SW 1271 (cell line): ENCODE measurements around the gene OCA2.

Source experiments
- DNase-seq, 2 experiments: peaks; one replicate each; lab custom pipeline; 2025; lab: John Stamatoyannopoulos, UW

The OCA2 gene

DNA sequence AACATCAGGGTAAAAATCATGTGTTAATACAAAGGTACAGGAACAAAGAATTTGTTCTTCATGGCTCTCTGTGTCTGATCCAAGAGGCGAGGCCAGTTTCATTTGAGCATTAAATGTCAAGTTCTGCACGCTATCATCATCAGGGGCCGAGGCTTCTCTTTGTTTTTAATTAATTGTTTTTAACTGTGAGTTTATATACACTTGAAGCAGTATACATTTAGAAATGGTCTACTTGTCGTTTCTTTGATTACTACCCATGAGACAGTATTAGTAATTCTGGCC lies 21.2 kb upstream of the OCA2 start:
- no peak for DNase-seq

DNA sequence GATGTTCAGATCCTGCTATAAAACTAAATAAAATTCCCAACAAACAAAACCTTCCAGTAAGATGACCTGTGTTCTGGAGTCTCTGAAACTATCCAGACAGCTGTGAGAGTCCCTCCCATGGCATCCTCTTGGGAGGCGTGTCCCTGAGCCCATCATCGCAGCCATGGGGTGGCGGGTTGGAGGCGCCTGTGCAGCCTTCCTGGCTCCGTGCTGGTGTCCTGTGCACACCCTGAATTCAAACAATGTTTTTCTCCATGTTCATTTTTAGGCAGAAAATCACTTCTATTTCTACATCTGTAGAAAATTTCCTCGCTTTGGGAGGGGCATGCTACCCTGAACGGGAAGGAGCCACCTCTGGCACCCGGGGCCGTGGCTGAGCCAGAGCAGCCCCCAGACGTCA lies 19.4 kb upstream of the OCA2 start:
- DNase-seq: no peak

DNA sequence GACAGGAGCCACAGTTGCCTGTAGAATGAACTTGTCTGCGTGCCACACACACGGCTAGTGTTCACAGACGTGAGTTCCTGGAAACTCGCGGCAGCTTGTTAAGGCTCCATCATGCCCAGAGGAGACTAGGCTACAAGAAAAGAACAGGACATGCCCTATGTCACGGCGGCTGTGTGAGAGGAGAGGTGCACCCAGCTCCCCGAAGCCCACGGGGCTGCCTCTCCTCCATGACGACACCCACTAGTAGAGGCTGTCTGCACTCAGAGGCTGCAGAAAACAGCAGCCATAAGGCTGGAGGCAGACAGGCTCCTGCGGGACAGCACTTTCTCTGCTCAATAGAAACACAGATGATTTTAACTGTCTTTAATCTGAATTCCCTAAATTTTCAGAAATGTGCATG lies 19.0 kb upstream of the OCA2 start:
- DNase-seq: no peak

DNA sequence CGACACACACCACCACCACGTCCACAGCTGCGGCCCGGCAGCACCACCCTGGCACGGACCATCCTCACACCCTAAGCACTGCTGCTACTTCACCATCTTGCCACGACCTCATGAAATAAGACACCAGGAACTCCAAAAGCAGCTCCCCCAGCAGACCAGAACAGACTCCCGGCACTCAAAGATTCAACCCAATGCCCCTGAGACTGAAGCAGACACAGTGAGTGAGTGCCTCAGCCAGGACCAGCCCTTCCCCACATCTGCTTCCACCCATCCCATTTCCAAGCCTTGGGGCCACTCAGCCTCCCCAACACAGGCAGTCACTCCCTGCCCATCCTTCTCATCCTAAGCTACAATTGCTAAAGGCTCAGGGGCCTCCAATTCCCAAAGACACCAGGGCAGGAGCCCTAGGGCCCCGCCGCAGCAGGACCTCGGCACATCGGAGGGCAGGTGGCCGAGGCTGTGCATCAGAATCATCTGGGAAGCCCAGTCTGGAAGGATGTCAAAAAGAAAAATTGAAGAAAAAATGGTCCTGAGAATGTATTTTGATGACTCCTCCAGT lies 18.4 kb upstream of the OCA2 start:
- no peak for DNase-seq

DNA sequence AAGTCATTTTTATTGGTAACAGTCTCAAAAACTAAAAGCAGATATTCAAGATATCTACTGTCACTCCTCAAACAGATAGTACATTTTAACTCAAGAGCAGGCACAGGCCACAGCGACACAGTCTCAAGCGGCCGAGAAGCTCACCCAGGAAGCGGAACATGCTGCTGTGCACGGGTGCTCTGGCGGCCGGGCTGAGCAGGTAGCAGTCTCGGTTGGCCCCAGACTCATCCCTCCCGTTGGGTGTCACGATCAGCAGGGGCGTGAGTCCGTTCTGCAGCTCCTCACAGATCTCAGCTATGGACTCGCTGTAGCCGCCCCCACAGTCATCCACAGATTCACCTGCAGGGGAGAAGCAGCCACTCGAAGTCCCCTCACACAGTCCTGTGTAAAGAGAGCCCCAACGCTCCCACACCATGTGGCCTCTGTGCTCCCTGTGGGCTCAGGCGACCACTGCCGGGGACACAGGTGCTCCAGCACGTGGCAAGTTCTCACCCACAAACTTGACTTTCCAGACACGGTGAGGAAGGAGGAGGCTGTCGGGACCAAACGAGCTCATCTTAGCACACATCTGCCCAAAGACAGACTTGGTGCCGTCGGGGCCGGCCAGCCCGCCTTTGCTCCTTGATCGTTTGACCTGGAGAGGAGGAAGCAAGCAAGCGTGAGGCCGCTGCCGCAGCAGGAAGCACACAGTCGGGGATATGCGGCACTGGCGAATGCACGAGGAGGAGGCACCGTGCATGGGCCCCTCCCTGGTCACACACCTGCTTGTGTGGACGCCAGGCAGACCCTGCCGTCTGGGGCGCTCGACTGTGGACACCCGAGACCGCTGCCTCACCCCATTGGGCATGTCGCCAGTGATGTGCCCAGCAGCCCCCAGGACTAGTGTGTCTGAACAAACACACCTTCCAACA lies 17.7 kb upstream of the OCA2 start:
- no peak for DNase-seq

DNA sequence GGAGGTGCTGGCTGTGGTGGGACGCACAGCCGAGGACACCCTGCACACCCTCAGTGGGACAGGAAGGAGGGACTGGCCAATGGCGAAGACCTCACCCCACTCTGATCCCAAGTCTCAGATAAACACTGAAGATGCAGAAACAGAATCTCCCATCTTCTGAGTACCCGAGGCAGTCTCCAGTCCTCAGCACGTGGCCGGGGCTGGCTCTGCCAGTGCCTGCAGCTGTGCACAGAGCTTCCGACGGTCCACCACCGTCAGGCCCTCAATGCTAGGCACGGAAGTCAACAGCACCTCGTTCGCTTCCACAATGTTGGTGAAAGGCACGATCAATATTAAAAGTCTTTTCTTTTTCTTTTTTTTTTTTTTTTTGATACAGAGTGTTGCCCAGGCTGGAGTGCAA lies 16.8 kb upstream of the OCA2 start:
- DNase-seq: no peak

DNA sequence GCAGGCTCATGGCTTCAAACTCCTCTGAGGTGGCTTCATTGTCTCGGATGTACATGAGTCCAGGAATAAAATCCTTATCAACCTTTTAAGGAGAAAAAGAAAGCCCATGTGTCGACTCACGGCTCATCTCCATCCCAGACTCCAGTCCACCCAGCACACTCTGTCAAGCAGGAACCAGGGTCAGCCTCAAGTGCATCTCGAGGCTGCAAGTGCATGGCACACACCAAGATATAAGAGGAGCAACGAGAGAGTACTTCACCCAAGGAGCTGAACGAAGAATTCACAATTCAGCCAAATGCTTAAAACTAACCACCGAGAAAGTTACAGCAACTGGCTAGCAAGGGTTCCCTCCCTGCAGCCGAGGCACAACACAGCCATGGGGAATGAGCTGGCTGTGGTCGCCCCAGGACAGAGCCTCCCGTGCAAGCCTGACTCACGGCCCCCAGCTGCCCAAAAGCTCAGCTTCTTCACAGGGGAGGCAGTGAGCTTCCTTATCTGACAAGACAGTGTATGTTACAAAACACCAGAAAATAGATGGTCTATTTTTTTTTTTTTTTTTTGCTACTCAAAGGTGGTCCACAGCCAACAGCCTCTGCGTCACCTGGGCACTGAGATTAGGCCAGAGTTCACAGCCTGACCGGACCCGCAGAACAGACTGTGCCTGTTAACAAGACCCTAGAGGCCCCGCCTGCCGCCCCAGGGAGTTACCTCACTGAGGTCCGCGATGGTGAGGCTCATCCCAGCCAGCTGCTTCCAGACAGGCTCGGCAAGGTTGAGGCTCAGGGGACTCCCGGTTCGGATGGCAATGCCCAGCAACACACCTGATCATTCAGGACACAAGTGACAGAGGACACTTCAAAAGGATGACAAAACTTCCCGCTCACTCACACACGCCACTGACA lies 15.9 kb upstream of the OCA2 start:
- no peak for DNase-seq

DNA sequence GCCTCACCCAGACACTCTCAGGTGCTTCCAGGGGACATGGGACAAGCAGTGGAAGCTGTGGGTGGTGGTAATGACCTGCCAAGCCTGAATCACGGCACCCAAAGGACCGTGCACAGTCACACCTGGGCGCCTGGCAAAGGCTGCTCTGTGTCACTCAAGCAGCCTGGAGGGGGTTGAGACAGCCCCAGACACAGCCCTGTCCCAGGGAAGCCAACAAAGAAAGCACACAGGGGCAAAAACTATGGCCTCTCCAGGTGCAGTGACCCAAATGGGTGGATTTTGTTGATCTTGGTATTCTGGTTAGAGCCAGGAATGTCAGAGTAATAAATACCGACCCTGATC lies 15.0 kb upstream of the OCA2 start:
- no peak for DNase-seq

DNA sequence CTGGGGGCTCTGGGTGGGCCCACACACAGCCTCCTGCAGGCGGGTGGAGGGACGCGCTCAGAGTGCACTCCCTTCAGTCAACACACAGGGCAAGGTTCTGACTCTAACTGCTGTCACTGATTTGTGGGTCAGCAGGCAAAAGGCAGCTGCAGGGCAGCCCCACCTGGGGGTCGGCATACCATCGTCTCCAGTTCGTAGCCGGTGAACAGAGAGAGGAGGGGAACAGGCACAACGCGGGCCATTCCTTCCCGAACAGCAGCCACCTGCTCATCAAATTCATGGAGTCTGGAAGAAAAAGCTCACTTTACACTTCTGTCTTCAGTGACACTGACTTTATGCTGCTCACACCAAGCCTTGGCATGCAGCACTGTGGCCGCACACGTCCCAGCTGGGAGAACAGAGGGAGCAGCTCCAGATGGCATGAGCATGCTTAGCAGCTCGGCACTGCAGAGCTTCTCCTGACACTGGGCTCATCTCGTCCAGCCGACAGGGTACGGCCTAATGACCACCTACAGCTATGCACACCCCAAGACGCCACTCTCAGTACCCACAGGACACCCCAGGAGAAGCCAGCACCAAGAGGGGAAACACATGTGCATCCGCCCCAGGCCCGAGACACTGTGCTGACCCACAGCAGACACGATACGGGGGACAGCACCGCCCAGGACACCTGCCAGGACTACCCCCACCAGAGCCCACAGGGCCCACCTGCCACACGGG lies 14.4 kb upstream of the OCA2 start:
- DNase-seq: no peak

DNA sequence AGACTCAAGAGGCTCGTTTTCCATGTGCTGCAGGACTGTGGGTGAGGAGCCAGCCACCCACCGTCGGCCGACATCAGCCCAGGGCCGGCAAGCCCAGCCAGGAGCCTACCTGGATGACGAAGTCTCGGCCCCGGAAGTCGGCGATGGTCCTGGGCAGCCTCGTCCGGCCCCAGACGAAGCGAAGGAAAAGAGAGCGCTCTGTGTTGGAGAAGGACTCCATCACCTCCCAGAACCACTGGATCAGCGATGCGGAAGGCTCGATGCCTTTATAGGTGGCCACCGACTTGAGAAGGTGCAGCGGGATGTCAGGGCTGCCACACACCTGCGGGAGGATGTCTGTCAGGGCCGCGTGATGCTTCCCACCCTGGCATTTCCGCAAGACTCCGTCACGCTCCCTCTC lies 13.8 kb upstream of the OCA2 start:
- no peak for DNase-seq

DNA sequence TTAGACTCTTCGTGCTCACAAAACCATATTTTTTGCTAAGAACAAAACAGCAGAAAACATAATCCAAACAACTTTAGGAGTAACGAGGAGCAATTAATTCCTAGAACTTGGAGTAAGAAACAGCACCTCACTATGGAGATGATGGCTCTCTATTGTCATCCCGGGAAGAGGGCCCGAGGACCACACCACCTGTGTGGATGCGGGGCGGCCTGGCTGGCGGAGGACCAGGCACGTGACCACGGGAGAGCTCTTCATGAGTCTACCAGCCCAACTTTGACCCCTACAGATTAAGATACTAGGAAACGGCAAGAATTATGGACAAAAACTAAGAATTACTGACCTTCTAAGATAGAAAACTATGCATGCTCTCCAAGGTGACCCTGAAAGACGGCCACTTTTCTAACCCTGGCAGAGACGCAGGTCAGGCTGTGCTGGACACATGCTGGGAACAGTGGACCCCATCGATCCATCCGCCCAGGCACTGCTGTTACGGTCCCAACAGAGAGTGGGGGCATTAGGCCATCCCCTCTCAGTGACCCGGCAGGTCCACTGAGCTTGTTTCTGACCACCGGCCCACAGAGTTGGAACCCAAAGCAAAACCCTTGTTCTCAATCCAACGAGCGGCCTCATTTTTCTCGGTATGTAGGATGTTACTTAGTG lies 13.1 kb upstream of the OCA2 start:
- no peak for DNase-seq

DNA sequence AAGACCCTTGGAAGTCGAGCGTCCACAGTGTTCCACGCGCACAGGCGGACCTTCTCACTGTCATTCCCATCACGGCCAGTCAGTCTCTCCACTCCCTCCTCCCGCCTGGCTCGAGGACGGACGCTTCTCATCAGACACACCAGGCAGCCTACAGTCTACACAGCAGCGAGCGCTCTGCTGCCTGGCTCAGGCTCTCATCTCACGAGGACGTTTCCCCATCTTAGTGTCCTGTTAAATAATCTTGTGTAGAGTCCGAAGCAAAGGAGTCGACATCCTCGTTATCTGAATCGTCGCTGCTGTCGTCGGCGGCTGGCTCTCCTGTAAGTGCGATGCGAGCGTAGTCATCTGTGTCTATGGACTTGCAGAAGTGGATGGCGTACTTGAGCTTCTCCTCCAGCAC lies 12.4 kb upstream of the OCA2 start:
- no peak for DNase-seq

DNA sequence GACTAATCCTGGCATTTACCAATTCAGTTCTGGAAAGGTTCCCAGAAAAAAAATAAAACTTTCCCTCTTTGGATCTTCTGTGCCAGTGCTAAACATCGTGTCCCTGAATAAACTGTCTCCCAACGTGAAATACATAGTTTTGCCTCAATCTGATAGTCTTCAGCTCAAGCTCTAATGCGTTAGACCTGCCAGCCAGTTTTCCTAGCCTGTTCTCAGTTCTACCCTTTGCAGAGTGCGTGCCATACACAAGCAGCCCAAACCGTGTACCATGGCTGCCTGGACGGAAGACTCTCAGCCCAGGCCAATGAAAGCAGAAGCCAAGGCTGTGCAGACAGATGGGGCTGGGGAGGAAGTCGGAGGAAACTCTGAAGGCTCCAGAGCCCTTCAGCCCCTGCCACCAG lies 11.4 kb upstream of the OCA2 start:
- DNase-seq: no peak

DNA sequence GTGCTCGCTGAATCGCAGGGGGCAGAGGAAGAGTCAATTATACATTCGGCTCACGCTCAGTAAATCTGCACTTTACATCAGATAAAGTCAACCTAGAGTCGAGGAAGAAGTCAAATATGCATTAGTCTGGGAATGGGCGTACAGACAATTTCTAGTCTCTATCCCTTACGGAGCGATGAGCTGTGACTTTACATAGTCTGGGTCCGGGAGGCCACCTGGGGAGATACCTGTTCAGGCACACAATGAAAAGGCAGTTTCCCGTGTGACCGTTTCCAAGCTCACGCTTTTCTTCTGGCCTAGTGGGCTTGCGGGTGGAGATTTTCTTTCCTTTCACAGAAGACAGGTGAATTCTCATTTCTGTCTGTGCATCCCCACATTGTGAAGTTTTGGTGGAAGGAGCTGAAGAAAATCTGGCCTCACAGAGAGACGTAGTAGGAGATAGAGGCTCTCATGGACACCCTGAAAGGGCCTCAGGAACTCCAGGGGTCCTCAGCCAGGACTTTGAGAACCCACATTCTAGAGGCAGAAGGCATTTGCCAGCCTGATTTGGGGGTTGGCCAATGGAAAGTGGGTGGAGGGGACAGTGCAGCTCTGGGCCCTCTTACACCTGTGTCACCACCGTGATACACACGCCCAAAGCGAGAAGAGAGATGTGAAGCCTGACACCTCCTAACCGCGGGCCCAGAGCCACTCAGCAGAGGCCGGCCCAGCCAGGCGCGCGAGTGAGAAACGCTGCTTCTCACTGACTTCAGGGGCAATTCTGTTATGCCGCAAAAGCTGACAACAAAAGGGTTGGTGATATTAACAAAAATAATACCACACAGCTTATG lies 10.7 kb upstream of the OCA2 start:
- DNase-seq: no peak

DNA sequence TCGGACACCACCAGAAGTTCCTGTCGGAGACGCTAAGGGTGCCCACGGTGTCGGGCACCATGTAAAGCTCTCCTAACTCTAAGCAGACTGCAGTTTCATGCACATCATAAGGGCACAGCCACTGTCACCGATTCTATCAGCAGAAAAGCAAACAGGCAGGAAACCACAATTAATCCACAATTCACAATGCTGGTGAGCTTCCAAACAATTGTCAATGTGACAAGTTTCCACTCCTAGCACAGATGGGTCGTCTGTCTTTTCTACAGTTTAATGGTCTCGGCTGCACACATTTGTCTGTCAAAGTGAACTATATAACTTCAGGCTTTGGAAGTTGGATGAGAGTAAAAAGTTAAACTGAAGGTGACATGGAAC lies 8.8 kb upstream of the OCA2 start:
- DNase-seq: no peak

DNA sequence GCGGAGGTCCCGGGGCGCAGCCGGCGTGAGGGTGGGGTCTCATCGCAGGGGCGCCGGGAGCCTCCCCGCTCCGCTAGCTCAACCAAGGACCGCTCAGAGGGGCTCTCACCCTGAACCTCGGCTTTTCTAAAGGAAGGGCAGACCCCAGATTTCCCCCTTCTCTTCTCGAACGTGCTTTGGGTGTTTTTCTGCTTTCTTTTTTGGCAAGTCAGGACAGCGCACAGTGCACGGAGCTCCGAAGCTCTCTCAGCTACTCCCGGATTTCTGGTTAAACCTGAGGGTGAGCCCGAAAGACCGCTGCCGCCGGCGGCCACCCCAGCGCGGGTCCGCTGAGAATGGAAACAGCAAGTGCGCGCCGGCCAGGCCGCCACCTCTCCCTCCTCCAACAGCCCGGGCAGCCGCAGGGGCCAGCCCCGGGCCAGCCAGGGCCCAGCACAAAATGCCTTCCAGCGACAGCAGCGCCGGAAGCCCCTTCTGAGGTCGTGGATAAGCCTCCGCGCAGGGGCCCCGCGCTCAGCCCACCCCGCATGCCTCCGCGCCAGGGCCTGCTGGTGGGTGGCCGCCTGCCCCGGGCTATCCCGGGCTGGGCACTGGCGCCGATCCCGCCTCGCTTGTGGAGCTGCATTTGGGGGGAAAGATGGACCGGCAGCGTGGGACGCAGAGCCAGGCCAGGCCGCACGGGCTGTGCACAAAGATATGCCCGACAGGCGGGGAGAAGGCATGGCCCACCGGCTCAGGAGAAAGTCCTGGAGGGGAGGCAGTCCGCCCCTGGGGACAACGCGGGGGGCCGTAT lies 8.2 kb upstream of the OCA2 start:
- DNase-seq: no peak

DNA sequence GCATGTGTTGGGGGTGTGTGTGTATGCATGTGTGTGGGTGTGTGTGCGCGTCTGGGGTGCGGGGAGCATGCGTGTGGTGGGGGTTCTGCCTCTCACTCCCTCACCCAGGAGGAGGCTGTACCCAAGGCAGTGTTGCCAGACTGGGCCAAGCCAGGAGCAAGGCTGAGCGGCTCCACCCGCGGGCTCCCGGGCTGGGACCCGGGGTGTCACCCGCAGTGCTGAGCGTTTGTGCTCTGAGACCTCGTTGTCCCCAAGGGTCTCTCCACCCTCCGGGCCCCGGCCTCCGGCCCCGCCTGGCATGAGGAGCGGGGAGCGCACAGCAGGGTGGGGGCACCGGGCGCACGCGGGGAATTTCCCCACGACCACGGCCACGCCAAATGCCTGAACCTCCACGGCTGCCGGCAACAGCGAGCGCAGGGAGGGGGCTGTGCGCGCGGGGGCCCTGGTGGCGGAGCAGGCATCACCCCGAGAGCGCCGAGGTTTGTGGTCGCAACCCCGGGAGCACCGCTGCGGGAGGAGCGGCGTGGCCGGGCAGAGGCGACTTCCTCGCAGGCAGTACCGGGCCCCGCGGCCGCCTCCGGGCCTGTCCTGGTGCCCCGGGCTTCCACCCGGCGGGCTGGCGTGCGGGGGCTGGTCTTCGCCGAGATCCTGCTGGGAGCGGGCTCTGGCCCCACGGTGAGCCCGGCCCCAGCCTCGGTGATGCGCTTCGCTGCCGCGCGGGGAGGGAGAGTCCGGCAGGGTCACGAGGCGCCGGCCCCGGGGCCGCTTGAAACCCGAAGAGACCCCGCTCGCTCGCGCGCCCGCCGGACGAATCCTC lies 7.4 kb upstream of the OCA2 start:
- no peak for DNase-seq

DNA sequence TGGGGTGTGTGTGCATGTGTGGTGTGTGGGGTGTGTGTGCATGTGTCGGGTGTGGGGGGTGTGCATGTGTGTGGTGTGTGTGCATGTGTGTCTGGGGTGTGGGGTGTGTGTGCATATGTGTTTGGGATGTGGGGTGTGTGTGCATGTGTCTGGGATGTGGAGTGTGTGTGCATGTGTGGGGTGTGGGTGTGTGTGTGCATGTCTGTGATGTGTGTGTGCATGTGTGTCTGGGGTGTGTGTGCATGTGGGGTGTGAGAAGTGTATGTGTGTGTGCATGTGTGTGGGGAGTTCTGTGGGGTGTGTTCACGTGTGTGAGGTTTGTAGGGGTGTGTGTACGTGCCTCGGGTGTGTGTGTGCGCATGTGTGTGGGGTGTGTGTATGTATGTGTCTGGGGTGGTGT lies 6.7 kb upstream of the OCA2 start:
- no peak for DNase-seq

DNA sequence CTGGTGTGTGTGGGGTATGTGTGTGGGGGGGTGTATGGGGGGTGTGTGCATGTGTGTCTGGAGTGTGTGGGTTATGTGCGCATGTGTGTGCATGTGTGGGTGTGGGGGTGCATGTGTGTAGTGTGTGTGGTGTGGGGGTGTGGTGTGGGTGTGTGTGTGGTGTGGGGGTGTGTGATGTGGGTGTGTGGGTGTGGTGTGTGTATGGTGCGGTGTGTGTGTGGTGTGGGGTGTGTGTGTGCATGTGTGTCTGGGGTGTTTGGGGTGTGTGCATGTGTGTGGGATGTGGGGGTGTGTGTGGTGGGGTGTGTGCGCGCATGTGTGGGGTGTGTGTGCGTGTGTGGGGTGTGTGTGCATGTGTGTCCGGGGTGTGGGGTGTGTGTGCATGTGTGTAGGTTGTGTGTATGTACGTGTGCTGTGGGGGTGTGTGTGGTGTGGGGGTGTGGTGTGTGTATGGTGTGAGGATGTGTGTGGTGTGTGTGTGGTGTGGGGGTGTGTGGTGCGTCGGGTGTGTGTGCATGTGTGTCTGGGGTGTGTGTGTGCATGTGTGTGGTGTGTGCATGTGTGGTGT lies 6.2 kb upstream of the OCA2 start:
- DNase-seq: no peak
